Mesenchymal stem cell (in vitro differentiated cells and primary cell): ENCODE measurements around the gene DFFB.

ENCODE experiments used
- DNase-seq: peaks from one replicate; pipeline ENCODE4 v3.0.0-alpha.2; 2013
- H2AFZ ChIP-seq: one replicate; pipeline ENCODE4 v1.6.1; 2013; ENCODE audit warnings: low read depth, mild to moderate bottlenecking, control low read depth, inconsistent platforms, low read length, moderate library complexity
- H2AK5ac ChIP-seq: 2 replicates; pipeline ENCODE4 v1.6.1; 2013; ENCODE audit warnings: low read length, moderate library complexity, mild to moderate bottlenecking, inconsistent platforms; ENCODE audit not compliant: severe bottlenecking
- H2BK120ac ChIP-seq: one replicate; pipeline ENCODE4 v1.6.1; 2013; ENCODE audit warnings: low read depth, mild to moderate bottlenecking, inconsistent platforms, low read length, moderate library complexity
- H2BK12ac ChIP-seq, 2 experiments: one replicate each; pipeline ENCODE4 v1.6.1; 2013; ENCODE audit warnings: inconsistent platforms in 2 of 2, low read length in 2 of 2, mild to moderate bottlenecking in 2 of 2, moderate library complexity in 2 of 2, control low read depth in 1 of 2
- H2BK15ac ChIP-seq: one replicate; pipeline ENCODE4 v1.6.1; 2013; ENCODE audit warnings: mild to moderate bottlenecking, low read depth, inconsistent platforms; ENCODE audit not compliant: poor library complexity, severe bottlenecking
- H2BK5ac ChIP-seq: 2 replicates; pipeline ENCODE4 v1.6.1; 2013; ENCODE audit warnings: low read depth, mild to moderate bottlenecking, low read length, control low read depth, inconsistent platforms; ENCODE audit not compliant: poor library complexity, severe bottlenecking
- H3K14ac ChIP-seq, 2 experiments: one replicate each; pipeline ENCODE4 v1.6.1; 2013; ENCODE audit warnings: inconsistent platforms in 2 of 2, low read length in 2 of 2, control low read depth in 1 of 2, mild to moderate bottlenecking in 1 of 2, moderate library complexity in 1 of 2
- H3K18ac ChIP-seq, 2 experiments: one replicate each; pipeline ENCODE4 v1.6.1; 2013; ENCODE audit warnings: inconsistent platforms in 2 of 2, low read length in 2 of 2, control low read depth in 1 of 2, low read depth in 1 of 2, mild to moderate bottlenecking in 1 of 2
- H3K23ac ChIP-seq, 2 experiments: one replicate each; pipeline ENCODE4 v1.6.1; 2013; ENCODE audit warnings: inconsistent platforms in 2 of 2, low read length in 2 of 2, mild to moderate bottlenecking in 2 of 2, moderate library complexity in 2 of 2, control low read depth in 1 of 2
- H3K27ac ChIP-seq: 2 replicates; pipeline ENCODE4 v1.5.1; 2013; ENCODE audit warnings: mild to moderate bottlenecking, moderate library complexity, low read length, control low read depth, inconsistent platforms; ENCODE audit not compliant: poor library complexity, severe bottlenecking
- H3K27me3 ChIP-seq, 2 experiments: 2 replicates each; pipeline versions ENCODE4 v1.6.1 to v1.7.0; 2013; ENCODE audit warnings: low read length in 2 of 2, mild to moderate bottlenecking in 2 of 2, moderate library complexity in 2 of 2, control low read depth in 1 of 2, inconsistent platforms in 1 of 2; ENCODE audit not compliant: control insufficient read depth in 1 of 2, insufficient read depth in 1 of 2
- H3K36me3 ChIP-seq, 2 experiments: 2 replicates each; pipeline versions ENCODE4 v1.6.1 to v1.7.0; 2013; ENCODE audit warnings: low read length in 2 of 2, control low read depth in 1 of 2, inconsistent platforms in 1 of 2, low read depth in 1 of 2, mild to moderate bottlenecking in 1 of 2; ENCODE audit not compliant: insufficient read depth in 2 of 2, control insufficient read depth in 1 of 2
- H3K4ac ChIP-seq, 2 experiments: one replicate each; pipeline ENCODE4 v1.6.1; 2013; ENCODE audit warnings: inconsistent platforms in 2 of 2, low read length in 2 of 2, mild to moderate bottlenecking in 2 of 2, moderate library complexity in 2 of 2, control low read depth in 1 of 2, low read depth in 1 of 2
- H3K4me1 ChIP-seq: 2 replicates; pipeline ENCODE4 v1.6.1; 2013; ENCODE audit warnings: low read depth, low read length, control low read depth; ENCODE audit not compliant: control insufficient read depth, insufficient read depth
- H3K4me2 ChIP-seq: 2 replicates; pipeline ENCODE4 v1.6.1; 2013; ENCODE audit warnings: low read length, mild to moderate bottlenecking, inconsistent platforms; ENCODE audit not compliant: poor library complexity, severe bottlenecking
- H3K4me3 ChIP-seq, 2 experiments: 2 replicates each; pipeline versions ENCODE4 v1.5.1 to v1.7.0; 2013; ENCODE audit warnings: low read length in 2 of 2, mild to moderate bottlenecking in 2 of 2, control low read depth in 1 of 2, low read depth in 1 of 2; ENCODE audit not compliant: insufficient read depth in 1 of 2
- H3K79me1 ChIP-seq: replicated peaks from 2 replicates; pipeline ENCODE4 v1.6.1; 2013; ENCODE audit warnings: mild to moderate bottlenecking, control low read depth, low read length, inconsistent platforms; ENCODE audit not compliant: poor library complexity, severe bottlenecking
- H3K9ac ChIP-seq: 2 replicates; pipeline ENCODE4 v1.7.0; 2013; ENCODE audit warnings: mild to moderate bottlenecking, low read length, moderate library complexity
- H3K9me3 ChIP-seq: 2 replicates; pipeline ENCODE4 v1.7.0; 2013; ENCODE audit warnings: mild to moderate bottlenecking, low read length; ENCODE audit not compliant: control insufficient read depth
- H4K8ac ChIP-seq: one replicate; pipeline ENCODE4 v1.6.1; 2013; ENCODE audit warnings: inconsistent platforms, mild to moderate bottlenecking, low read length, moderate library complexity
- H4K91ac ChIP-seq: one replicate; pipeline ENCODE4 v1.6.1; 2013; ENCODE audit warnings: mild to moderate bottlenecking, low read length, inconsistent platforms
- WGBS: methylation state at CpG from one replicate; pipeline ENCODE4 v1.1.7; 2013; ENCODE audit warnings: mixed read lengths; 5-methylcytosine and 5-hydroxymethylcytosine counted together

The DFFB gene

GRCh38 chr1:3828391-3828790 lies 28.9 kb upstream of the DFFB start:
- Histone ChIP-seq H2BK12ac (no peak overlapping the region), H3K4me1 (peaks cover 6% of the 10 kb centered on the region), H3K4me3 (no peak overlapping the region), H3K4ac (no peak overlapping the region), H3K27ac (no peak overlapping the region), H2AFZ (no peak overlapping the region), H3K36me3 (peaks cover 67 to 89% of the 10 kb centered on the region in 2 experiments), H2AK5ac (no peak overlapping the region), H2BK120ac (no peak overlapping the region), H3K79me1 (no peaks in the 10 kb centered on the region), H4K8ac (no peak overlapping the region), H3K9me3 (no peaks in the 10 kb centered on the region), H3K4me2 (no peak overlapping the region), H2BK15ac (no peak overlapping the region), H3K18ac (no peak overlapping the region), H2BK5ac (no peak overlapping the region), H3K14ac (no peak overlapping the region), H4K91ac (no peak overlapping the region), H3K27me3 (no peaks in the 10 kb centered on the region), H3K23ac (no peak overlapping the region), H3K9ac (no peak overlapping the region)
- 94% methylated on average over 5 of the region's 8 CpGs for WGBS
- DNase-seq = no peak

- no peaks in the 10 kb centered on the region for H3K79me1 ChIP-seq
- H3K27ac ChIP-seq = no peak overlapping the region
- H4K8ac ChIP-seq = no peak overlapping the region
- H2BK15ac ChIP-seq = no peak overlapping the region
- peaks cover 5% of the 10 kb centered on the region for H3K4me1 ChIP-seq
- no peak overlapping the region for H2AFZ ChIP-seq
- peaks cover under 1% of the 10 kb centered on the region for H3K9me3 ChIP-seq
- H3K4ac ChIP-seq = no peak overlapping the region
- no peak overlapping the region for H3K4me2 ChIP-seq
- WGBS = 95% methylated on average over 4 of the region's 6 CpGs
- no peak overlapping the region for H2BK120ac ChIP-seq
- no peak overlapping the region for H2BK5ac ChIP-seq
- H3K14ac ChIP-seq = no peak overlapping the region
- H2BK12ac ChIP-seq = no peak overlapping the region
- no peak overlapping the region for H2AK5ac ChIP-seq
- no peak for DNase-seq
- H3K27me3 ChIP-seq = no peaks in the 10 kb centered on the region
- H3K23ac ChIP-seq = no peak overlapping the region
- H3K36me3 ChIP-seq = peaks cover 50 to 85% of the 10 kb centered on the region in 2 experiments
- H3K4me3 ChIP-seq = no peak overlapping the region
- no peak overlapping the region for H3K9ac ChIP-seq
- no peak overlapping the region for H3K18ac ChIP-seq
- no peak overlapping the region for H4K91ac ChIP-seq
Measured at GRCh38 chr1:3831689-3832088, 25.6 kb upstream of the DFFB start.

- Histone ChIP-seq H3K4me2 (no peak overlapping the region), H3K4ac (no peak overlapping the region), H3K36me3 (peaks cover 55 to 85% of the 10 kb centered on the region in 2 experiments), H3K4me3 (no peak overlapping the region), H3K27ac (no peak overlapping the region), H2BK120ac (no peak overlapping the region), H2AFZ (no peak overlapping the region), H2AK5ac (no peak overlapping the region), H3K18ac (no peak overlapping the region), H2BK15ac (no peak overlapping the region), H2BK5ac (no peak overlapping the region), H3K79me1 (no peaks in the 10 kb centered on the region), H4K8ac (no peak overlapping the region), H3K23ac (no peak overlapping the region), H4K91ac (no peak overlapping the region), H3K4me1 (no peaks in the 10 kb centered on the region), H3K27me3 (no peaks in the 10 kb centered on the region), H2BK12ac (no peak overlapping the region), H3K14ac (no peak overlapping the region), H3K9me3 (peaks cover 26% of the 10 kb centered on the region), H3K9ac (no peak overlapping the region)
- no peak for DNase-seq
- whole genome bisulfite sequencing = 95% methylated on average over 10 of the region's 10 CpGs
Measured at GRCh38 chr1:3834701-3835100, 22.6 kb upstream of the DFFB start.

GRCh38 chr1:3836421-3836820 lies 20.9 kb upstream of the DFFB start:
- H3K9ac ChIP-seq = no peak overlapping the region
- no peak overlapping the region for H3K4ac ChIP-seq
- H3K14ac ChIP-seq = no peak overlapping the region
- H3K9me3 ChIP-seq = peaks cover 26% of the 10 kb centered on the region
- no peak for DNase-seq
- H3K4me3 ChIP-seq = no peak overlapping the region
- no peak overlapping the region for H3K27ac ChIP-seq
- H3K23ac ChIP-seq = no peak overlapping the region
- WGBS = 91% methylated on average over 10 of the region's 11 CpGs
- peaks cover 60 to 82% of the 10 kb centered on the region in 2 experiments for H3K36me3 ChIP-seq
- no peaks in the 10 kb centered on the region for H3K27me3 ChIP-seq
- H3K4me1 ChIP-seq = no peaks in the 10 kb centered on the region
- H2AK5ac ChIP-seq = no peak overlapping the region
- no peak overlapping the region for H2BK120ac ChIP-seq
- no peak overlapping the region for H2BK12ac ChIP-seq
- no peak overlapping the region for H3K18ac ChIP-seq
- no peak overlapping the region for H2BK5ac ChIP-seq
- no peak overlapping the region for H3K4me2 ChIP-seq
- H2AFZ ChIP-seq = no peak overlapping the region
- no peak overlapping the region for H4K91ac ChIP-seq
- no peak overlapping the region for H4K8ac ChIP-seq
- no peaks in the 10 kb centered on the region for H3K79me1 ChIP-seq
- no peak overlapping the region for H2BK15ac ChIP-seq
